HepG2 (cell line): Measurements from ENCODE around the gene LENEP. TPM values are rescaled to one million over a fixed set of nuclear protein-coding genes. Genes with fewer than 3 reads are reported as not detected.

Source experiments
- ATAC-seq: fragments of 200-7000 bp; cut with Tn5 transposase; 3 replicates; pipeline ENCODE4 v1.9.1; 2020; ENCODE audit warnings: mild to moderate bottlenecking, moderate library complexity
- BruUV-seq: library from RNA; stranded (reverse); fragments of 400-500 nt; replicated peaks from 2 replicates; lab custom pipeline; 2021; lab: Mats Ljungman, UMichigan
- CTCF ChIA-PET: fragments of 300-600 bp; formaldehyde crosslinking; extraction: SDS; loops from one replicate; lab custom pipeline; 2021; ENCODE audit warnings: low total read pairs, inconsistent platforms, low intra/inter-chr PET ratio; lab: Yijun Ruan, JAX
- POLR2A ChIA-PET: fragments of 350-600 bp; sonication (Branson Sonifier 250); formaldehyde crosslinking; loops from one replicate; lab custom pipeline; 2020; ENCODE audit warnings: antibody characterized with exemption, inconsistent platforms; lab: Yijun Ruan, JAX
- DNase-seq: peaks from one replicate; pipeline ENCODE4 v3.0.0-alpha.2; 2015; ENCODE audit warnings: low spot score
- FAIRE-seq: peaks from 3 replicates; lab custom pipeline; 2011; peaks lifted over from hg19 to GRCh38; lab: Jason Lieb, UNC
- H2AFZ ChIP-seq: one replicate; pipeline ENCODE4 v1.6.1; 2011; ENCODE audit warnings: low read length, inconsistent platforms
- H3K27ac ChIP-seq: fragments of 300-600 bp; 3 replicates; pipeline ENCODE4 v1.8.0; 2011; ENCODE audit warnings: mixed run types, mild to moderate bottlenecking, mixed read lengths, low read length, inconsistent platforms; ENCODE audit not compliant: insufficient read depth; ENCODE audit errors: extremely low read length
- H3K27me3 ChIP-seq, 2 experiments: fragments of 200-600 bp in 1 of 2; 2 replicates in 1 of 2; 3 replicates in 1 of 2; pipeline versions ENCODE4 v1.6.0 to v1.8.0; 2011; ENCODE audit warnings: low read length in 2 of 2, mild to moderate bottlenecking in 2 of 2, moderate library complexity in 2 of 2, inconsistent platforms in 1 of 2; ENCODE audit not compliant: insufficient read depth in 2 of 2, control insufficient read depth in 1 of 2
- H3K36me3 ChIP-seq, 2 experiments: fragments of 200-600 bp in 1 of 2; replicated peaks in 1 of 2; 2 replicates in 1 of 2; 3 replicates in 1 of 2; pipeline versions ENCODE4 v1.5.1 to v1.8.0; 2011; ENCODE audit warnings: low read length in 2 of 2, inconsistent platforms in 1 of 2; ENCODE audit not compliant: insufficient read depth in 2 of 2, control insufficient read depth in 1 of 2
- H3K4me1 ChIP-seq: 2 replicates; pipeline ENCODE4 v1.5.1; 2012; ENCODE audit warnings: low read length, inconsistent platforms; ENCODE audit not compliant: insufficient read depth
- H3K4me2 ChIP-seq: 2 replicates; pipeline ENCODE4 v1.6.0; 2011; ENCODE audit warnings: low read depth, low read length, inconsistent platforms
- H3K4me3 ChIP-seq, 3 experiments: fragments of 200-600 bp in 1 of 3; sonication (generic), shearing (Covaris generic) in 1 of 3; replicated peaks in 1 of 3; 2 replicates each; pipeline ENCODE4 v1.5.1; 2011 to 2016; ENCODE audit warnings: low read length in 3 of 3, inconsistent platforms in 2 of 3, low read depth in 2 of 3, mild to moderate bottlenecking in 2 of 3, control low read depth in 1 of 3, mixed read lengths in 1 of 3; ENCODE audit not compliant: insufficient read depth in 1 of 3
- H3K79me2 ChIP-seq: one replicate; pipeline ENCODE4 v1.6.1; 2011; ENCODE audit warnings: low read length, inconsistent platforms; ENCODE audit not compliant: insufficient read depth
- H3K9ac ChIP-seq: 2 replicates; pipeline ENCODE4 v1.6.0; 2011; ENCODE audit warnings: mild to moderate bottlenecking, low read depth, low read length, inconsistent platforms; ENCODE audit not compliant: insufficient read depth
- H3K9me3 ChIP-seq: 2 replicates; pipeline ENCODE4 v1.5.1; 2012; ENCODE audit warnings: mild to moderate bottlenecking, low read length
- H4K20me1 ChIP-seq: 2 replicates; pipeline ENCODE4 v1.6.0; 2011; ENCODE audit warnings: inconsistent platforms, mild to moderate bottlenecking, low read length, moderate library complexity; ENCODE audit not compliant: insufficient read depth
- CENPBD1 ChIP-seq: sonication (generic); formaldehyde crosslinking; IDR thresholded peaks from 2 replicates; pipeline ENCODE4 v1.8.0; 2022; ENCODE audit warnings: missing genetic modification reagents, low read depth, mild to moderate bottlenecking, borderline replicate concordance
- CENPX ChIP-seq: sonication (generic); formaldehyde crosslinking; IDR thresholded peaks from 2 replicates; pipeline ENCODE4 v1.9.0; 2021; ENCODE audit warnings: mild to moderate bottlenecking, missing genetic modification reagents, moderate library complexity
- KLF12 ChIP-seq: sonication (generic); formaldehyde crosslinking; IDR thresholded peaks from 2 replicates; pipeline ENCODE4 v1.4.0; 2020; ENCODE audit warnings: missing genetic modification reagents, borderline replicate concordance
- LCORL ChIP-seq, 2 experiments: fragments of 450-650 bp in 1 of 2; sonication (generic) in 1 of 2; formaldehyde crosslinking in 1 of 2; IDR thresholded peaks; 2 replicates each; pipeline versions ENCODE4 v1.5.0 to v1.6.1; 2017 to 2020; ENCODE audit warnings: antibody characterized with exemption in 1 of 2, missing genetic modification reagents in 1 of 2
- ZKSCAN5 ChIP-seq: sonication (generic); formaldehyde crosslinking; IDR thresholded peaks from 2 replicates; pipeline ENCODE4 v1.5.1; 2020; ENCODE audit warnings: mild to moderate bottlenecking, missing genetic modification reagents
- ZNF10 ChIP-seq: sonication (generic); formaldehyde crosslinking; IDR thresholded peaks from 2 replicates; pipeline ENCODE4 v1.4.0; 2020; ENCODE audit warnings: mild to moderate bottlenecking, low read depth, missing genetic modification reagents, borderline replicate concordance
- ZNF776 ChIP-seq: sonication (generic); formaldehyde crosslinking; IDR thresholded peaks from 2 replicates; pipeline ENCODE4 v1.4.0; 2020; ENCODE audit warnings: mild to moderate bottlenecking, missing genetic modification reagents
- WGBS: methylation state at CpG from one replicate; pipeline ENCODE4 v1.1.6; 2017; ENCODE audit warnings: low lambda C conversion rate; 5-methylcytosine and 5-hydroxymethylcytosine counted together
- in situ Hi-C: cut with HindIII; loops from 2 replicates; pipeline ENCODE4 v1.10.0; 2017; ENCODE audit warnings: low pct_unique_long_range_greater_than_20kb; ENCODE audit not compliant: extremely low pct_ligation_motif_present
- intact Hi-C: fragments of 100-400 bp; cut with micrococcal nuclease; formaldehyde crosslinking; loops from one replicate; pipeline ENCODE4 v1.10.0; 2022; ENCODE audit not compliant: unreplicated experiment
- polyA plus RNA-seq, 8 experiments: library from polyadenylated mRNA; depleted of rRNA in 3 of 8; stranded (reverse) in 7 of 8; unstranded in 1 of 8; fragments of >200 nt; fragmentation: Illumina TruSeq in 4 of 8; extraction: Trizol in 4 of 8; gene quantifications; 2 replicates each; pipeline versions ENCODE4 v1.2.1 to v1.2.3, GENCODE V29; 2011 to 2016; ENCODE audit warnings: low read depth in 4 of 8, missing spikeins in 1 of 8, mixed read lengths in 1 of 8; ENCODE audit not compliant: insufficient read depth in 1 of 8
- total RNA-seq, 5 experiments: library from RNA; depleted of rRNA; stranded (reverse); fragments of >200 nt; fragmentation: Illumina TruSeq; extraction: Trizol; gene quantifications; 2 replicates each; pipeline ENCODE4 v1.2.3, GENCODE V29; 2016; ENCODE audit warnings: low read depth in 1 of 5

LENEP gene
- total and polyA plus RNA-seq, 2 of the 13 experiments (the other 11 are each of a cell fraction or from before 2014, with no cell fraction given): 0.29 TPM; not detected in 1

GRCh38 chr1:154982341-154982740 is 11.0 kb upstream of the LENEP start:
- H3K9me3 ChIP-seq: no peaks in the 10 kb centered on the region
- ATAC-seq (no peak), FAIRE-seq (no peak), DNase-seq (no peak)
- H3K36me3 ChIP-seq: peaks cover 2 to 18% of the 10 kb centered on the region in 2 experiments
- H3K79me2 ChIP-seq: peaks cover 37% of the 10 kb centered on the region
- TF ChIP-seq LCORL (IDR thresholded peaks at IDR 0.05) (no peak), LCORL (CRISPR knock-in tag; IDR thresholded peaks at IDR 0.05) (no peak), ZNF10 (CRISPR knock-in tag) (no peak), CENPX (no peak), ZNF776 (CRISPR knock-in tag) (no peak), KLF12 (CRISPR knock-in tag) (no peak), ZKSCAN5 (no peak), CENPBD1 (no peak)
- H3K4me3 ChIP-seq: peak overlapping the region; percentile 33 to 59 (median 35); a peak in 5 of 6 replicates
- H3K27me3 ChIP-seq: no peaks in the 10 kb centered on the region
- H2AFZ ChIP-seq: no peak overlapping the region
- intact Hi-C loops: no loop called here
- H3K27ac ChIP-seq: peak overlapping the region; percentile 60
- H3K4me2 ChIP-seq: peak overlapping the region; percentile 73
- CTCF ChIA-PET: no interaction called here
- POLR2A ChIA-PET: no interaction called here
- in situ Hi-C loops: loop anchor here (5.0 kb wide), 1 partner anchor 80 kb away; the partner anchor contains the start of gene EFNA4
- 78% methylated on average over 6 of the region's 6 CpGs for WGBS
- TSS peak; percentile 99 for BruUV-seq
- H4K20me1 ChIP-seq: no peaks in the 10 kb centered on the region
- H3K9ac ChIP-seq: peak overlapping the region; percentile 72
- peaks cover 34% of the 10 kb centered on the region for H3K4me1 ChIP-seq
